Measurements from ENCODE around the gene TVP23C.
"Not testable (repeated sequence)": the region's sequence is repeated elsewhere in the genome, so short reads cannot be mapped to it uniquely, and the experiment has no call there.

TVP23C gene

DNA sequence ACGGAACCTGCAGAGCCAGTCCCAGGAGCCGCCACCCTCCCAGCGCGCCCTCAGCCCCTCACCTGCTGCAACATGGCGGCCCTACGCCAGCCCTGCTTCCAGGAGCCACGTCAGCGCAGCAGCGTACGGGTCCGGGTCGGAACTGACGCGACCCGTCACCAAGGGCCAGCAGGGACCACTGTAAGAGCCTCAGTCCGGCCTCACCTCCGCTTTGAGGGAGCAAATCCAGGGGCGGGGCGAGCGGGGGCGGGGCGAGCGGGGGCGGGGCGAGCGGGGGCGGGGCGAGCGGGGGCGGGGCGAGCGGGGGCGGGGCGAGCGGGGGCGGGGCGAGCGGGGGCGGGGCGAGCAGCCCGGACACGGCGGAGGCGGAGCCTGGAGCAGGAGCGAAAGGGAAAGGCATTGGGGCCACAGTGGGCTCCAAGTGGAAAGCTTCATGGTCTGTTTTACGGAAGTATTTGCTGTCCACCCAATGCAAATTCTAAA, at the start of gene TVP23C:
Gene TVP23C (minus strand): TSS at position 109 of the 483 bp plus-strand sequence. CDS start 35 bp downstream, at position 74.
- DNase-seq, result peak; percentile 72 to 88

GRCh38 chr17:15592960-15593359, 29.7 kb upstream of the TVP23C start:
- not testable (repeated sequence) for DNase-seq

- DNase-seq, result not testable (repeated sequence)
Observed at GRCh38 chr17:15591986-15592385, 28.7 kb upstream of the TVP23C start.

DNA sequence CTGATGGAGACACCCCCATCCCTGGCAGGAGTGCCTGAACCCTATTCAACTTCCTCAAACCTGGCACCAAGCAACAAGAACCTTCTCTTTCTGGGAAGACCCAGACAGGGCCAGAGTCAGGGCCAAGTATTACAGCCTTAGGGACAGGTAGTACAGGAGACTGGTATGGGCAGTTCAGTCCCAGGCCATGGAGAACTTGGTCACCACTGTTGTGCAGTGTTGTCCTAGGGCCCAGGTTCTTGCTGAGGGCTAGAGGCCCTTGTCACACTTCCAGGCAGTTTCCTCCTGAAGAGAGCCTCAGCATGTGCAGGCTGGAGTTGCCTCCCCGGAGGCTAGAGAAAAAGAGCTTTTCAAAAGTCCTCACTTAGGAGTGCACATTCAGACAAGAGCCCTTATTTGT, 27.6 kb upstream of the TVP23C start:
- DNase-seq, result not testable (repeated sequence)

- DNase-seq, result not testable (repeated sequence)
Observed at GRCh38 chr17:15589544-15590536, 26.6 kb upstream of the TVP23C start.

DNA sequence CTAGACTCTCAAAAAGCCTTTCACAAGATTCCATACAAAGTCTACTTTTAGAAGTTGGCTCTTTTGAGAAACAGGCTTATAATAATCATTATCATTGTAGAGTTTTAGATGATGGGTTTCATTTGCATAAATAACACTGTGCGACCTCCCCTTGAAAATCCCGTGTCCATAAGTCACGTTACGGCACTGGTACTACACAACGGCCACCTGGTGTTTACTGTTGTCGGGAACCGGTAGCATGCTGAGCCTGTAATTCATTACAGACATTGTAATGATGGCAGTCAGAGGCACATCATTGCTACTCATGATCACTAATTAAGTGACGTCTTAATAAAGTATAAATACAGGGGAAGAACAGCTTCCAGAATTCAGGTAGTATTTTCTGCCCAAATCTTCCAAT, 24.7 kb upstream of the TVP23C start:
- DNase-seq, result not testable (repeated sequence)

GRCh38 chr17:15583313-15583712, 20.0 kb upstream of the TVP23C start:
- not testable (repeated sequence) for DNase-seq

DNA sequence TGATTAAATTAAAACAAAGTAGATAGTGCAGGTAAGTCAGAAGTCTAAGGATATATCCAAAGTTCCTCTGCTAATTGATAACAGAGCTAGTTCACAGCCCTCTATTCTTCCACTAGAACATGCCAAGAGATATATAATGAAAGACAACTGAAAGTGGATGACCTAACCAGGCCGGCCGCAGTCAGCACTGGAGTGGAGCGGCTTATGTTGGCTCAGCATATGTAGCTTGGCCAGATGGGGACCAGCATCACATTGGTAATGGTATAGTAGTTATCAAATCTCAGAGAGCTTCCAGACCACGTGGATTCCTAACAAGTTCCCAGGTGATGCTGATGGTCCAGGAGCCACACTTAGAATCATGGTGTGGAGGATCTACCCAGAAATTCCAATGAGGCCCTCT, 18.2 kb upstream of the TVP23C start:
- DNase-seq, result not testable (repeated sequence)

- not testable (repeated sequence) for DNase-seq
Observed at GRCh38 chr17:15576848-15577247, 13.6 kb upstream of the TVP23C start.

DNA sequence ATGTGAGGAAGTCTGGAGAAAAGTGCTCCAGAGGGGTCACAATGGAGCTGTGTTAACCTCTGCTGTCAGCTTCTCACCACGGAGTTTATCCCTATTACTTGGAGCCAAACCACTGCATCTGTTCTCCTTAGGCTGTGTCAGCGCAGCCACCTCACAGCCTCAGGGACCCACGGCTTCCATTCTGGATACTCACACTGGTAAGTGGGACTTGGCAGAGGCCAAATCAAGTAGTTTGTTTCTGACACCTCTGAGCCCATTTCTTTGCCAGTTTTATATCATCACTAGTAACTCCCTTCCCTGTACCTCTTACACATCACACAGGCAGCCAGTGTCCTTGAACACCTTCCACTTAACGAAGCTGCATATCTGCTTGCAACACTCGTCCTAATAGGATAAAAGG, 11.4 kb upstream of the TVP23C start:
- DNase-seq, result not testable (repeated sequence)

DNA sequence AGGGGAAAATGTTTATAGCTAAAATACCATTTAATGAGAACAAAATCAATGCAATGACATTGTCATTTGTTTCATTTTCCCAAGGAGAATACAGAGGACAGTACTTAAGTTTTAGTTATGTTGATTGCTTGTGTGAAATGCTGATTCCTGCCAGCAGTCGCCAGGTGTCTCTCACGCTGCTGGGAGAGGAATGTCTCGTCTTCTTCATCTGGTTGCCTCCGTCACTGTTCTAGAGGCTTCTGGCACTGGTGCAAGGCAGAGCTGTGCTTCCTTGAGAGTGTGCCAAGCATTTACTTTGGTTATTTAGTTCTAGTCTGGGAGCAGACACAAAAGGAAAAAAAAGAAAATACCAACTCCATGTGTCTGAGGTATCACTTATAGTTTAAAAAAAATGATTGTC, 10.6 kb upstream of the TVP23C start:
- DNase-seq, result not testable (repeated sequence)

- DNase-seq, result not testable (repeated sequence)
Observed at GRCh38 chr17:15562613-15563374, 489 bp downstream of the TVP23C start.

DNA sequence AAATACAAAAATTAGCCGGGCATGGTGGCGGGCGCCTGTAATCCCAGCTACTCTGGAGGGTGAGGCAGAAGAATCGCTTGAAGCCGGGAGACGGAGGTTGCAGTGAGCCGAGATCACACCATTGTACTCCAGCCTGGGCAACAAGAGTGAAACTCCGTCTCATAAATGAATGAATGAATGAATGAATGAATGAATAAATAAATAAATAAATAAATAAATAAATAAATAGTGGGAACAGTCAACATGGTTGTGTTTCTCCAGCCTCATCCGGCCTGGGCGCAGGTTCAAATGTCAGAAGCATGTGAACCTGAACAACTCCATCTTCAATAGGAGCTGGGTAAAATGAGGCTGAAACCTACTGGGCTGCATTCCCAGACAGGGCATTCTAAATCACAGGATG, 1.8 kb downstream of the TVP23C start:
- DNase-seq, result not testable (repeated sequence)

GRCh38 chr17:15558403-15559105, 4.7 kb downstream of the TVP23C start:
- not testable (repeated sequence) for DNase-seq

- not testable (repeated sequence) for DNase-seq
Observed at GRCh38 chr17:15557334-15557832, 5.9 kb downstream of the TVP23C start.

GRCh38 chr17:15552932-15553331, 10.4 kb downstream of the TVP23C start:
- DNase-seq, result not testable (repeated sequence)

- DNase-seq, result not testable (repeated sequence)
Observed at GRCh38 chr17:15549552-15549951, 13.7 kb downstream of the TVP23C start.

GRCh38 chr17:15546604-15547003, 16.7 kb downstream of the TVP23C start:
- DNase-seq, result not testable (repeated sequence)

DNA sequence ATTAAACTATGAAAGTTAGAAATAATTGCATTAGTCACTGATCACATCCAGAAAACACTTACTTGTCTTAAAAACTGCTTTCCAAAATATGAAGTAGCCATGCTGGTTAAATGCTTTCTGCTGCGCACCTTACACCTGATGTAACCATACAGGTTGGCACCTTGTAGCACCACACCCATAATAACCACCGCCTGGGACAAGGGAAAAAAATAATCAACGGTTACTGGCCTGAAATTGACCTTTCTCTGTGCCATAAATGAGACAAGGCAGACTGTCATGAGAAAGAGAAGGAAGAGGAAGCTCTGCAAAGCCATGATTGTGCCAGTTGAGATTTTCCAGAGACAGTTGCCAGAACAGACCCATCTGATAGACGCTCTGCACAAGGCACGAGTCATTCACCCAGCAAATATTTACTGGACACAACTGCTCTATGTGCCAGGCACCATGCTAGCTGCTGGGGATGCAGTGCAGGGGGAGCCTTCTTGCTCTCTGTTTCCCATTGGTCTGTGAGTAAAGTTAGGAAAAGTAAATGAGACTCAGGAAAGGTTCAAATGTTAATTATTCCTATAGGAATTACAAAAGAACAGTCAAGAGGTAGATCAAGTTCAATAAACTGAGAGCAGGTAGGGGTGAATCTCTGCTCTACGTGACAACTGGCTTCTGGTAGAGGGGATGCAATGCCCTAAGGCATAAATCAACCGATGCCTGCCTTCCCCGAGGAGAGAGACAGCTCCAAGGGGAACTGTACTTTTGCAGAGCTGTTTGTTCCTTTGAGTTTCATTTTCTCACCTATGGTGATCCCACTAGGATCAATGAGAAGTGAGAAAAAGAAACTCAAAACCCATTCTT, 22.7 kb downstream of the TVP23C start:
- not testable (repeated sequence) for DNase-seq

- not testable (repeated sequence) for DNase-seq
Observed at GRCh38 chr17:15533122-15533521, 30.2 kb downstream of the TVP23C start.

All from SW 1271 (cell line).